ENCODE data around the gene C11orf58.

DNA sequence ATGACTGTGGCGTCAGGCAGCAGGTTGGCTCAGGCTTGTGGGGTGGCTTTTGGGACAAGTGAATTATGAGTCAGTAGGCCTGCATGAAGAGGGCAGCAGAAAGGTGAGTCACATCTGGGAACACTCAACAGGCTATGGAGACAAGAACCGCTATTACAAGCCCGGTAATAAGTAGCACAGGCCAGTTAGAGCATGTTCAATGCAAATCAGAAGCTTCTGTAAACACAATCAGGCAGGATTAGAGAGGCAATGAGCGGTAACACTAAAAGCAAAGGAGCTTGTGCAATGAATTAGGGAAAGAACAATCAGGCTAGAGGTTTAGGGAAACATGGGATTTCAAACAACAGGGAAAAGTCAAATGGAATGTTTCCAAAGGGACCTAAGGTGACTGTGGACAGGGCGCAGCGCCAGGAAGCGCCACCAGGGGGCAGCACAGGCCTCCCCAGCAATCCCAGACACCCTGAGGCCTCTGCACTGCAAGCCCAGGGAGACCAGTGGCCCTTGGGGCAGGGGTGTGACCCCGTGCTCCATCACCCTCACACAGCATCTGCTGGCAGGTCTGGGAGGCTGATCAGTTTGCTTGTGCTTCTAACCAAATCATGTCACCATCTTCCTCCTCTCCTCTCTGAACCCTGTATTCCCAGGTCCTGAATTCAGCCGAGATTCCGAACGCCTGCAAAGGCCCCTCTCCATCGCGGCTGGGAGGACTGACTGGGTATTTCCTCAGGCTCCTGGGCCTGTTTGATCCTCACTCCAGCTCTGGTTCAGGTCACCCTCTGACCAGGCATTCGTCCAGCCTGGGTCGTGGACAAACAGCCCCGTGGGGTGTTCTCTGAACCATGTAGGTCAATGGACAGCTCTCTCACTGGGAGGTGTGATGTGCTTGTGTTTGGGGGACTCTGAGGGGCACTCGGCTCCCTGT, 50.0 kb downstream of the C11orf58 start:
- no peak for TF ChIP-seq JUNB (IDR thresholded peaks at IDR 0.05; ENCODE audit: unreplicated experiment)
- TF ChIP-seq EZH2phosphoT487 (IDR thresholded peaks at IDR 0.05; ENCODE audit: unreplicated experiment), result no peak
- TF ChIP-seq, protein P1, sequence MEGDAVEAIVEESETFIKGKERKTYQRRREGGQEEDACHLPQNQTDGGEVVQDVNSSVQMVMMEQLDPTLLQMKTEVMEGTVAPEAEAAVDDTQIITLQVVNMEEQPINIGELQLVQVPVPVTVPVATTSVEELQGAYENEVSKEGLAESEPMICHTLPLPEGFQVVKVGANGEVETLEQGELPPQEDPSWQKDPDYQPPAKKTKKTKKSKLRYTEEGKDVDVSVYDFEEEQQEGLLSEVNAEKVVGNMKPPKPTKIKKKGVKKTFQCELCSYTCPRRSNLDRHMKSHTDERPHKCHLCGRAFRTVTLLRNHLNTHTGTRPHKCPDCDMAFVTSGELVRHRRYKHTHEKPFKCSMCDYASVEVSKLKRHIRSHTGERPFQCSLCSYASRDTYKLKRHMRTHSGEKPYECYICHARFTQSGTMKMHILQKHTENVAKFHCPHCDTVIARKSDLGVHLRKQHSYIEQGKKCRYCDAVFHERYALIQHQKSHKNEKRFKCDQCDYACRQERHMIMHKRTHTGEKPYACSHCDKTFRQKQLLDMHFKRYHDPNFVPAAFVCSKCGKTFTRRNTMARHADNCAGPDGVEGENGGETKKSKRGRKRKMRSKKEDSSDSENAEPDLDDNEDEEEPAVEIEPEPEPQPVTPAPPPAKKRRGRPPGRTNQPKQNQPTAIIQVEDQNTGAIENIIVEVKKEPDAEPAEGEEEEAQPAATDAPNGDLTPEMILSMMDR (conservative IDR thresholded peaks at IDR 0.05; ENCODE audit: low read depth in 2 of 2), result peak; percentile 87 to 95
- no peak for TF ChIP-seq REST (IDR thresholded peaks at IDR 0.05; ENCODE audit: unreplicated experiment)
- no peak for TF ChIP-seq EZH2 (IDR thresholded peaks at IDR 0.05; ENCODE audit: low read depth, unreplicated experiment)
- no peak for TF ChIP-seq CREB1 (CRISPR knock-in tag; IDR thresholded peaks at IDR 0.05; ENCODE audit: low read depth)
- TF ChIP-seq POLR2AphosphoS5 (IDR thresholded peaks at IDR 0.05; ENCODE audit: low read depth), result no peak
- no peak for TF ChIP-seq NANOG (IDR thresholded peaks at IDR 0.05; ENCODE audit: borderline replicate concordance)
- TF ChIP-seq ZNF331 (CRISPR knock-in tag; IDR thresholded peaks at IDR 0.05; ENCODE audit: low read depth), result no peak
- TF ChIP-seq ZNF114 (CRISPR knock-in tag; IDR thresholded peaks at IDR 0.05), result no peak

Data from GM23338 (cell line).